AG10803 (cell line): Measurements from ENCODE around the gene MDP1.

Experiments used
- DNase-seq: peaks from one replicate; pipeline ENCODE4 v3.0.0; 2010; ENCODE audit warnings: low read depth
- H3K4me3 ChIP-seq: 2 replicates; pipeline ENCODE4 v1.5.1; 2011; ENCODE audit warnings: mild to moderate bottlenecking, low read length, control low read depth
- CTCF ChIP-seq: conservative IDR thresholded peaks from 2 replicates; pipeline ENCODE4 v1.5.1; 2011; ENCODE audit warnings: mild to moderate bottlenecking, low read length, control low read depth, inconsistent platforms

MDP1 gene

GRCh38 chr14:24255931-24256711 is 40.3 kb upstream of the MDP1 start:
- H3K4me3 ChIP-seq, result no peak overlapping the region
- DNase-seq, result no peak
- no peak for TF ChIP-seq CTCF

GRCh38 chr14:24255438-24255837 is 39.6 kb upstream of the MDP1 start:
- TF ChIP-seq CTCF, result no peak
- no peak overlapping the region for H3K4me3 ChIP-seq
- DNase-seq, result no peak

GRCh38 chr14:24254630-24255392 is 38.9 kb upstream of the MDP1 start:
- no peak for DNase-seq
- H3K4me3 ChIP-seq, result no peak overlapping the region
- TF ChIP-seq CTCF, result no peak

- no peak for TF ChIP-seq CTCF
- no peak overlapping the region for H3K4me3 ChIP-seq
- no peak for DNase-seq
Observed at GRCh38 chr14:24253936-24254335, 38.1 kb upstream of the MDP1 start.

GRCh38 chr14:24252289-24253124 is 36.6 kb upstream of the MDP1 start:
- no peak for TF ChIP-seq CTCF
- no peak overlapping the region for H3K4me3 ChIP-seq
- no peak for DNase-seq

GRCh38 chr14:24251880-24252288 is 36.0 kb upstream of the MDP1 start:
- DNase-seq, result peak; percentile 38
- no peak overlapping the region for H3K4me3 ChIP-seq
- TF ChIP-seq CTCF, result peak; percentile 33
